Testis (tissue), 2 donors: Measurements from ENCODE around the gene SCLY.

Experiments used
- POLR2A ChIP-seq: fragments of 450-650 bp; IDR thresholded peaks from one replicate; pipeline ENCODE4 v1.6.1; 2017; ENCODE audit warnings: antibody characterized with exemption, mild to moderate bottlenecking, moderate library complexity
- TF ChIP-seq, protein P1 (sequence below), 3 experiments: fragments of 450-650 bp in 2 of 3; fragments of 200-600 bp in 1 of 3; sonication (generic) in 1 of 3; IDR thresholded peaks; one replicate each; pipeline ENCODE4 v1.5.1; 2016 to 2019; ENCODE audit warnings: antibody characterized with exemption in 3 of 3, mild to moderate bottlenecking in 2 of 3, moderate library complexity in 1 of 3

DNA sequence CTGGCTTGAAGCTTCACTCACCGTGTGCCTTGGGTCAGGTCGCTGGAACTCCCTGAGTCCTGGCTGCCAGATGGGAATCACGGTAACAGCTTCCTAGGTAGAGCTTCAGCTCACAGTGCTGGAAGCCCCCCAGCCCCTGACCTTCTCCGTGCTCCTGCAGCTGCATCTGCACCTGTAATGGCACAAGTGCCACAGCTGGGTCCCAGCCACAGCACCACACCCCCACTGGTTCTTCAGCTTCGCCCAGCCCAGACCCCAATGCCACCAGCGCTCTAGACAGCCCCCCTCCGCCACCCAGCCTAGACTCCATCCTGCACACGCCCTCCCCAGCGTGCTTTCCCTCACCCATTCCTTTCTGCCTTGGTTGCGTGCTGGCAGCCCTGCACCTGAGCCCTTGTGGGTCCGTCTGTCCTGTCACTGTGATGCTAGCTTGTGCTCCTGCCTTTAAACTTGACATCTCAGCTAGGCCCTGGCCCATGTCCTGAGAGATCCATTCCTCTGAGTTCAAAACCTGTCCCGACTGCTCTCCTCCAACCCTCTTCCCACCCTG lies 31.8 kb downstream of the SCLY start:
- TF ChIP-seq, protein P1, sequence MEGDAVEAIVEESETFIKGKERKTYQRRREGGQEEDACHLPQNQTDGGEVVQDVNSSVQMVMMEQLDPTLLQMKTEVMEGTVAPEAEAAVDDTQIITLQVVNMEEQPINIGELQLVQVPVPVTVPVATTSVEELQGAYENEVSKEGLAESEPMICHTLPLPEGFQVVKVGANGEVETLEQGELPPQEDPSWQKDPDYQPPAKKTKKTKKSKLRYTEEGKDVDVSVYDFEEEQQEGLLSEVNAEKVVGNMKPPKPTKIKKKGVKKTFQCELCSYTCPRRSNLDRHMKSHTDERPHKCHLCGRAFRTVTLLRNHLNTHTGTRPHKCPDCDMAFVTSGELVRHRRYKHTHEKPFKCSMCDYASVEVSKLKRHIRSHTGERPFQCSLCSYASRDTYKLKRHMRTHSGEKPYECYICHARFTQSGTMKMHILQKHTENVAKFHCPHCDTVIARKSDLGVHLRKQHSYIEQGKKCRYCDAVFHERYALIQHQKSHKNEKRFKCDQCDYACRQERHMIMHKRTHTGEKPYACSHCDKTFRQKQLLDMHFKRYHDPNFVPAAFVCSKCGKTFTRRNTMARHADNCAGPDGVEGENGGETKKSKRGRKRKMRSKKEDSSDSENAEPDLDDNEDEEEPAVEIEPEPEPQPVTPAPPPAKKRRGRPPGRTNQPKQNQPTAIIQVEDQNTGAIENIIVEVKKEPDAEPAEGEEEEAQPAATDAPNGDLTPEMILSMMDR (IDR thresholded peaks at IDR 0.05), result no peak
- TF ChIP-seq POLR2A, result no peak
